Mesenchymal stem cell (in vitro differentiated cells and primary cell): Measurements from ENCODE around the gene MRPL55.

Experiments used
- DNase-seq: peaks from one replicate; pipeline ENCODE4 v3.0.0-alpha.2; 2013
- H2AFZ ChIP-seq: one replicate; pipeline ENCODE4 v1.6.1; 2013; ENCODE audit warnings: low read depth, mild to moderate bottlenecking, control low read depth, inconsistent platforms, low read length, moderate library complexity
- H2AK5ac ChIP-seq: 2 replicates; pipeline ENCODE4 v1.6.1; 2013; ENCODE audit warnings: low read length, moderate library complexity, mild to moderate bottlenecking, inconsistent platforms; ENCODE audit not compliant: severe bottlenecking
- H2BK120ac ChIP-seq: one replicate; pipeline ENCODE4 v1.6.1; 2013; ENCODE audit warnings: low read depth, mild to moderate bottlenecking, inconsistent platforms, low read length, moderate library complexity
- H2BK12ac ChIP-seq, 2 experiments: one replicate each; pipeline ENCODE4 v1.6.1; 2013; ENCODE audit warnings: inconsistent platforms in 2 of 2, low read length in 2 of 2, mild to moderate bottlenecking in 2 of 2, moderate library complexity in 2 of 2, control low read depth in 1 of 2
- H2BK15ac ChIP-seq: one replicate; pipeline ENCODE4 v1.6.1; 2013; ENCODE audit warnings: mild to moderate bottlenecking, low read depth, inconsistent platforms; ENCODE audit not compliant: poor library complexity, severe bottlenecking
- H2BK5ac ChIP-seq: 2 replicates; pipeline ENCODE4 v1.6.1; 2013; ENCODE audit warnings: low read depth, mild to moderate bottlenecking, low read length, control low read depth, inconsistent platforms; ENCODE audit not compliant: poor library complexity, severe bottlenecking
- H3K14ac ChIP-seq, 2 experiments: one replicate each; pipeline ENCODE4 v1.6.1; 2013; ENCODE audit warnings: inconsistent platforms in 2 of 2, low read length in 2 of 2, control low read depth in 1 of 2, mild to moderate bottlenecking in 1 of 2, moderate library complexity in 1 of 2
- H3K18ac ChIP-seq, 2 experiments: one replicate each; pipeline ENCODE4 v1.6.1; 2013; ENCODE audit warnings: inconsistent platforms in 2 of 2, low read length in 2 of 2, control low read depth in 1 of 2, low read depth in 1 of 2, mild to moderate bottlenecking in 1 of 2
- H3K23ac ChIP-seq, 2 experiments: one replicate each; pipeline ENCODE4 v1.6.1; 2013; ENCODE audit warnings: inconsistent platforms in 2 of 2, low read length in 2 of 2, mild to moderate bottlenecking in 2 of 2, moderate library complexity in 2 of 2, control low read depth in 1 of 2
- H3K27ac ChIP-seq: 2 replicates; pipeline ENCODE4 v1.5.1; 2013; ENCODE audit warnings: mild to moderate bottlenecking, moderate library complexity, low read length, control low read depth, inconsistent platforms; ENCODE audit not compliant: poor library complexity, severe bottlenecking
- H3K27me3 ChIP-seq, 2 experiments: 2 replicates each; pipeline versions ENCODE4 v1.6.1 to v1.7.0; 2013; ENCODE audit warnings: low read length in 2 of 2, mild to moderate bottlenecking in 2 of 2, moderate library complexity in 2 of 2, control low read depth in 1 of 2, inconsistent platforms in 1 of 2; ENCODE audit not compliant: control insufficient read depth in 1 of 2, insufficient read depth in 1 of 2
- H3K36me3 ChIP-seq, 2 experiments: 2 replicates each; pipeline versions ENCODE4 v1.6.1 to v1.7.0; 2013; ENCODE audit warnings: low read length in 2 of 2, control low read depth in 1 of 2, inconsistent platforms in 1 of 2, low read depth in 1 of 2, mild to moderate bottlenecking in 1 of 2; ENCODE audit not compliant: insufficient read depth in 2 of 2, control insufficient read depth in 1 of 2
- H3K4ac ChIP-seq, 2 experiments: one replicate each; pipeline ENCODE4 v1.6.1; 2013; ENCODE audit warnings: inconsistent platforms in 2 of 2, low read length in 2 of 2, mild to moderate bottlenecking in 2 of 2, moderate library complexity in 2 of 2, control low read depth in 1 of 2, low read depth in 1 of 2
- H3K4me1 ChIP-seq: 2 replicates; pipeline ENCODE4 v1.6.1; 2013; ENCODE audit warnings: low read depth, low read length, control low read depth; ENCODE audit not compliant: control insufficient read depth, insufficient read depth
- H3K4me2 ChIP-seq: 2 replicates; pipeline ENCODE4 v1.6.1; 2013; ENCODE audit warnings: low read length, mild to moderate bottlenecking, inconsistent platforms; ENCODE audit not compliant: poor library complexity, severe bottlenecking
- H3K4me3 ChIP-seq, 2 experiments: 2 replicates each; pipeline versions ENCODE4 v1.5.1 to v1.7.0; 2013; ENCODE audit warnings: low read length in 2 of 2, mild to moderate bottlenecking in 2 of 2, control low read depth in 1 of 2, low read depth in 1 of 2; ENCODE audit not compliant: insufficient read depth in 1 of 2
- H3K79me1 ChIP-seq: replicated peaks from 2 replicates; pipeline ENCODE4 v1.6.1; 2013; ENCODE audit warnings: mild to moderate bottlenecking, control low read depth, low read length, inconsistent platforms; ENCODE audit not compliant: poor library complexity, severe bottlenecking
- H3K9ac ChIP-seq: 2 replicates; pipeline ENCODE4 v1.7.0; 2013; ENCODE audit warnings: mild to moderate bottlenecking, low read length, moderate library complexity
- H3K9me3 ChIP-seq: 2 replicates; pipeline ENCODE4 v1.7.0; 2013; ENCODE audit warnings: mild to moderate bottlenecking, low read length; ENCODE audit not compliant: control insufficient read depth
- H4K8ac ChIP-seq: one replicate; pipeline ENCODE4 v1.6.1; 2013; ENCODE audit warnings: inconsistent platforms, mild to moderate bottlenecking, low read length, moderate library complexity
- H4K91ac ChIP-seq: one replicate; pipeline ENCODE4 v1.6.1; 2013; ENCODE audit warnings: mild to moderate bottlenecking, low read length, inconsistent platforms
- WGBS: methylation state at CpG from one replicate; pipeline ENCODE4 v1.1.7; 2013; ENCODE audit warnings: mixed read lengths; 5-methylcytosine and 5-hydroxymethylcytosine counted together

The MRPL55 gene

DNA sequence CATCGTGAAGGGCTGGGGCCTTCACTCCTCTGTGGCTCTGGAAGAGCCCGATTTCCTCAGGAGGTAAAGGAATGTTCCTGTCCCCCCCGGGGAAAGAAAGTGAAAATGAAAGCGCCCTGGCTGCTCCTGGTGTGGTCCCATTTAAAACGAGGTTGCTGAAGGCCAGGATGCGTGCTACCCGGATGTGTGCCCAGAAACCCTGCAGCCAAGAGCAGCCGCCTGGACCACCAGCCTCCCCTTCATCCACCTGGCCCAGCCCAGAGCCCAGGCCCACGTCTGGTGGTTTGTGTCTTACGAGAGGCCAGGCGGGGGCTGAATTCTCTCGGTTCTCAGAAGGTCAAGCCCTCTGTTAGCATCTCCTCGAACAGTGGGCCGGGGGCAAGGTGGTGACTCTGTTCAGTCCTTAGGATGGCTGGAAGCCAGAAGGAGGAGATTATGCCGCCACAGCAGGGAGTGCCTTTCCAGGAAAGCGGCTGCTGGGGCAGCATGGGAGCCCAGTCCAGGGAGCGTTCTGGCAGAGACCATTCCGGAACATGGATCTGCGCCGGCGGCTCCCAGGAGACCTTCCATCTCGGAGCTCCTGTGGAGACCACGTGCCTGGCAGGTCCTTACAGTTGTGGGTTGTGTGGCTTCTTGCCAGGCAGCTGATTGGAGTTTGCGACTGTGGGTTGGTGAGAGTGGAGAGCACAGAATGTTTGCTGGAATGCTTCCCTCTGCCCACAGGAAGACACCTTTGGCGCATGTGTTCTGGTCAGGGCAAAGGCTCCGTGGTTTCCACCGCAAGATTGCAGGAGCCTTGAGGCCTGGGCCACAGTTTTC, 32.3 kb upstream of the MRPL55 start:
- peak overlapping the region; percentile 17 to 95 for H3K4ac ChIP-seq
- peak overlapping the region; percentile 98 to 99 for H3K4me3 ChIP-seq
- peak overlapping the region; percentile 15 for H2BK15ac ChIP-seq
- H3K4me2 ChIP-seq, result peak overlapping the region; percentile 80
- H4K91ac ChIP-seq, result no peak overlapping the region
- H3K9ac ChIP-seq, result peak overlapping the region; percentile 98
- peak overlapping the region in 1 of 2 experiments; percentile 2 for H3K23ac ChIP-seq
- H2BK120ac ChIP-seq, result no peak overlapping the region
- peaks cover 12 to 46% of the 10 kb centered on the region in 2 experiments for H3K36me3 ChIP-seq
- H3K4me1 ChIP-seq, result peaks cover 37% of the 10 kb centered on the region
- no peak overlapping the region for H2AFZ ChIP-seq
- H2BK5ac ChIP-seq, result no peak overlapping the region
- H3K27ac ChIP-seq, result no peak overlapping the region
- H3K14ac ChIP-seq, result no peak overlapping the region
- no peak overlapping the region for H2AK5ac ChIP-seq
- H3K79me1 ChIP-seq, result peaks cover 8% of the 10 kb centered on the region
- H3K18ac ChIP-seq, result no peak overlapping the region
- peak overlapping the region; percentile 33 for H4K8ac ChIP-seq
- H3K27me3 ChIP-seq, result peaks cover 3 to 8% of the 10 kb centered on the region in 2 experiments
- 78% methylated on average over 27 of the region's 27 CpGs for WGBS
- H2BK12ac ChIP-seq, result no peak overlapping the region
- H3K9me3 ChIP-seq, result no peaks in the 10 kb centered on the region
- peak; percentile 68 for DNase-seq

DNA sequence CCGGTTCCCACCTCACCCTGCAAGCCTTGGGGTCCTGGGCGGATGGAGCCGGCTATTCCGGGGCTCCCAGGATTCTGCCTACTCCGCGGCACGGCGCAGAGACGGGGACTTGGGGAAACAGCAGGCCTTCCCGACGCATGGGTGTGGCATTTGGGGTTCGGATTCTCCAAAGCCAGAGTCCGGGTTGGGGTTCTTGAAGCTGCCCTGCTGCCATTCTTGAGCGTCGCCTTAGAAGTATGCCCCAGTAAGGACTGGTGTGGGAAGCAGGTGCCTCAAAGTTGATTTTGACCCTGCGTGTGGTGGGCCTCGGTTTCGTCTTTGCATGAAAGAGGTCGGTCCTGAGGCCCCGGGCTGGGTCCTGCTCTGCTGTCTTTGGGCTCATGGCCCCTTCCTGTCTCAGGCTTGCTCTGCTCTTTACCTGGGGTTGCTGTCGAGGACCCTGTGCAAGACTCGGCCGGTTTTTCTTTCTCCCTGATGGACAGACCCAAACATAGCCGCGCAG, 31.7 kb upstream of the MRPL55 start:
- H2BK15ac ChIP-seq, result no peak overlapping the region
- WGBS, result 19% methylated on average over 25 of the region's 25 CpGs
- peaks cover 10 to 14% of the 10 kb centered on the region in 2 experiments for H3K27me3 ChIP-seq
- DNase-seq, result no peak
- H2BK12ac ChIP-seq, result no peak overlapping the region
- H3K23ac ChIP-seq, result peak overlapping the region in 1 of 2 experiments; percentile 92
- peak overlapping the region in 1 of 2 experiments; percentile 23 for H3K14ac ChIP-seq
- H3K4me2 ChIP-seq, result peak overlapping the region; percentile 80
- H3K36me3 ChIP-seq, result peaks cover 5 to 40% of the 10 kb centered on the region in 2 experiments
- peaks cover 1% of the 10 kb centered on the region for H3K79me1 ChIP-seq
- H2BK120ac ChIP-seq, result no peak overlapping the region
- H3K18ac ChIP-seq, result peak overlapping the region in 1 of 2 experiments; percentile 97
- H2BK5ac ChIP-seq, result no peak overlapping the region
- peak overlapping the region; percentile 98 for H3K9ac ChIP-seq
- H4K91ac ChIP-seq, result peak overlapping the region; percentile 99
- H4K8ac ChIP-seq, result no peak overlapping the region
- H3K4me1 ChIP-seq, result peaks cover 35% of the 10 kb centered on the region
- peak overlapping the region; percentile 98 to 99 for H3K4me3 ChIP-seq
- H3K4ac ChIP-seq, result peak overlapping the region; percentile 73 to 95
- peak overlapping the region; percentile 84 for H2AFZ ChIP-seq
- H3K9me3 ChIP-seq, result no peaks in the 10 kb centered on the region
- no peak overlapping the region for H3K27ac ChIP-seq
- H2AK5ac ChIP-seq, result no peak overlapping the region

DNA sequence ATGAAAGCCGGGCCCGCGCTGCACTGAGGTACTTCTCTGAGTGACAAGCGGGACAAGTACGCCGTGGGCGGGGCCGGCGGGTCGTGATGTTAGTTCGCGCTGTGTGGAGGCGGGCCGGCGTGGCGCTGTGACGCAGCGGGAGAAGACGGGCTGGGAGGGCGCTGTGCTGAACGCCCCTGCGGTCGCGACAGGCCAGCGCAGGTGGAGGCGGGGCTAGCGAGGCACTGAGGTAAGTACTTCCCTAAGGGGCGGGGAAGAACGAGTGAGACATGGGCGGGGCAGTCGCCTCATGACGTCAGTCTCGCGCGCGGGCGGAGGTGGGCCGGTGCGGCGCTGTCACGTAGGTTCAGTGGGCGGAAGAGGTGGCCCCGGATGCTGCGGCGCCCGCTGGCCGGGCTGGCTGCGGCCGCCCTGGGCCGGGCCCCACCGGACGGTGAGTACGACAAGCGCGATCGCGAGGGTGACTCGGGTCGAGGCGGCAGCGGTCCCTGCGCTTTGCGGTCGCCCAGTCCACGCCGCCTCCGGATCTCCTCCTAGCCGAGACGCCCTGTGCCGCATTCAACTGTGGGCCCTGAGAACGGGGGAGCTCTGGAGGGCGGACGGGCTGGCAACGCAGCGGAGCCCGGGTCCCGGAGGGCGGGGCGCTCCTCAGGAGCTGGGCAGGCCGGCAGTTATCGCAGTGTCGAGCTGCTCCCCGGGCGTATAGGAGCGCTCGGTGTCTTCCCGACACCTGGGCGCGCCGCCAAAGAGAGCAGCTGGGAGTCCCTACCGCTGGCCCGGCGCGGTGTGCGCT, 31.0 kb upstream of the MRPL55 start, which contains the start of gene GUK1:
GUK1 (plus strand) TSS at position 349 of the 793 bp plus-strand sequence; CDS start at position 373, 24 bp downstream.
- H3K27ac ChIP-seq, result peak within 1 kb of the TSS; percentile 43
- peaks cover 12 to 21% of the 10 kb centered on the region in 2 experiments for H3K27me3 ChIP-seq
- WGBS, result under 1% methylated on average over 73 of the region's 95 CpGs
- peaks cover 35% of the 10 kb centered on the region for H3K4me1 ChIP-seq
- H3K9me3 ChIP-seq, result no peaks in the 10 kb centered on the region
- DNase-seq, result peak; percentile 100
- peak within 1 kb of the TSS; percentile 67 for H2BK120ac ChIP-seq
- H3K18ac ChIP-seq, result peak within 1 kb of the TSS; percentile 96 to 97
- H3K4ac ChIP-seq, result peak within 1 kb of the TSS; percentile 73 to 95
- H3K14ac ChIP-seq, result peak within 1 kb of the TSS in 1 of 2 experiments; percentile 95
- H2BK15ac ChIP-seq, result peak within 1 kb of the TSS; percentile 57
- H4K91ac ChIP-seq, result peak within 1 kb of the TSS; percentile 99
- peak within 1 kb of the TSS; percentile 98 for H4K8ac ChIP-seq
- peaks cover 0 to 33% of the 10 kb centered on the region in 2 experiments for H3K36me3 ChIP-seq
- H2BK5ac ChIP-seq, result peak within 1 kb of the TSS; percentile 20
- peak within 1 kb of the TSS; percentile 98 to 99 for H3K4me3 ChIP-seq
- H3K4me2 ChIP-seq, result peak within 1 kb of the TSS; percentile 80
- H2AFZ ChIP-seq, result peak within 1 kb of the TSS; percentile 84
- H3K9ac ChIP-seq, result peak within 1 kb of the TSS; percentile 98
- H3K23ac ChIP-seq, result peak within 1 kb of the TSS; percentile 29 to 92
- no peak within 1 kb of the TSS for H2AK5ac ChIP-seq
- H3K79me1 ChIP-seq, result no peaks in the 10 kb centered on the region
- H2BK12ac ChIP-seq, result peak within 1 kb of the TSS in 1 of 2 experiments; percentile 85
